Right hindlimb (tissue), 1 donor: Measurements from ENCODE around the gene PRM3.

ENCODE experiments used
- DNase-seq: peaks from one replicate; pipeline ENCODE4 v3.0.0-alpha.2; 2018

PRM3 gene

GRCh38 chr16:11258553-11259492 lies 14.6 kb downstream of the PRM3 start:
- DNase-seq: peak; percentile 43

GRCh38 chr16:11257131-11257938 lies 16.1 kb downstream of the PRM3 start:
- DNase-seq: peak; percentile 84

- peak; percentile 78 for DNase-seq
Measured at GRCh38 chr16:11256661-11257130, 16.7 kb downstream of the PRM3 start.

- DNase-seq: peak; percentile 93
Measured at GRCh38 chr16:11255737-11256660, 17.4 kb downstream of the PRM3 start, which contains the start of gene SOCS1. TSS of gene SOCS1 (minus strand) at chr16:11256204. CDS start at chr16:11255478, 726 bp downstream.

GRCh38 chr16:11254913-11255736 lies 18.3 kb downstream of the PRM3 start:
- DNase-seq: peak; percentile 73

- DNase-seq: no peak
Measured at GRCh38 chr16:11253995-11254912, 19.2 kb downstream of the PRM3 start.

- no peak for DNase-seq
Measured at GRCh38 chr16:11253009-11253994, 20.1 kb downstream of the PRM3 start.

- no peak for DNase-seq
Measured at GRCh38 chr16:11252482-11252931, 20.9 kb downstream of the PRM3 start.

- DNase-seq: no peak
Measured at GRCh38 chr16:11251525-11252481, 21.6 kb downstream of the PRM3 start.

GRCh38 chr16:11250786-11251524 lies 22.5 kb downstream of the PRM3 start:
- no peak for DNase-seq

GRCh38 chr16:11250091-11250785 lies 23.2 kb downstream of the PRM3 start:
- no peak for DNase-seq

GRCh38 chr16:11249233-11250061 lies 24.0 kb downstream of the PRM3 start:
- DNase-seq: no peak

GRCh38 chr16:11248133-11248532 lies 25.3 kb downstream of the PRM3 start:
- no peak for DNase-seq

GRCh38 chr16:11245988-11246387 lies 27.4 kb downstream of the PRM3 start:
- no peak for DNase-seq

- DNase-seq: no peak
Measured at GRCh38 chr16:11245222-11245737, 28.1 kb downstream of the PRM3 start.
